Activated CD8-positive, alpha-beta T cell treated with anti-CD3 and anti-CD28 coated beads, Interleukin-2, amount 10 ng/mL, durations not matched to agents 7 days and 5 days (primary cell): ENCODE data around the gene WDR46. TPM values are rescaled to one million over a fixed set of nuclear protein-coding genes. Genes with fewer than 3 reads are reported as not detected.

ENCODE experiments used
- ATAC-seq: fragments of 150-1000 bp; cut with Tn5 transposase; one replicate; pipeline ENCODE4 v1.10.0; 2021; ENCODE audit warnings: moderate library complexity
- CTCF ChIA-PET: fragments of 350-600 bp; sonication (Branson Sonifier 250); formaldehyde crosslinking; loops from one replicate; lab custom pipeline; 2021; ENCODE audit warnings: antibody characterized with exemption; lab: Charles Lee
- POLR2A ChIA-PET: fragments of 350-600 bp; sonication (Branson Sonifier 250); formaldehyde crosslinking; loops from one replicate; lab custom pipeline; 2021; ENCODE audit warnings: antibody characterized with exemption; lab: Charles Lee
- DNase-seq: peaks from one replicate; pipeline ENCODE4 v3.0.0-alpha.2; 2020
- H3K27ac Mint-ChIP-seq: one replicate; pipeline ENCODE4 v1.8.0; 2021; ENCODE audit warnings: mild to moderate bottlenecking, mixed read lengths
- H3K27me3 Mint-ChIP-seq: one replicate; pipeline ENCODE4 v1.8.0; 2021; ENCODE audit warnings: low read depth, mixed read lengths
- H3K36me3 Mint-ChIP-seq: one replicate; pipeline ENCODE4 v1.8.0; 2021; ENCODE audit warnings: low read depth, mixed read lengths
- H3K4me1 Mint-ChIP-seq: one replicate; pipeline ENCODE4 v1.8.0; 2021; ENCODE audit warnings: low read depth, mixed read lengths
- H3K4me3 Mint-ChIP-seq: one replicate; pipeline ENCODE4 v1.8.0; 2021; ENCODE audit warnings: mild to moderate bottlenecking, mixed read lengths
- H3K9me3 Mint-ChIP-seq: one replicate; pipeline ENCODE4 v1.8.0; 2022; ENCODE audit warnings: mixed read lengths; ENCODE audit not compliant: insufficient read depth
- total RNA-seq, 2 experiments: library from RNA; stranded (reverse); gene quantifications; one replicate each; pipeline ENCODE4 v1.2.3, GENCODE V29; 2021

Gene WDR46
- total RNA-seq = 10 to 100 TPM; 66.7 to 68.9 TPM

- ATAC-seq (peak; percentile 97), DNase-seq (peak; percentile 93)
- ChIA-PET POLR2A (interaction anchor here (0.6 to 3.4 kb wide), 14 partner anchors 8 to 317 kb away, joined by 3 to 50 read pairs (median 6); partner anchors contain the start of genes B3GALT4, CUTA, RGL2 and RPS18), CTCF (interaction anchor here (0.6 to 3.3 kb wide), 18 partner anchors 8 to 422 kb away, joined by 3 to 28 read pairs (median 3); partner anchors contain the start of genes B3GALT4, RGL2, RPS18 and SYNGAP1)
- no peaks in the 10 kb centered on the region for H3K9me3 Mint-ChIP-seq
- H3K27ac Mint-ChIP-seq = peak within 1 kb of the TSS; percentile 87
- peaks cover 64% of the 10 kb centered on the region for H3K36me3 Mint-ChIP-seq
- H3K4me1 Mint-ChIP-seq = peaks cover 46% of the 10 kb centered on the region
- H3K27me3 Mint-ChIP-seq = no peaks in the 10 kb centered on the region
- peak within 1 kb of the TSS; percentile 97 for H3K4me3 Mint-ChIP-seq
These were observed at the start of gene WDR46, which contains the start of gene PFDN6 for GRCh38 chr6:33288921-33289783. WDR46 (minus strand) TSS chr6:33289239; CDS start chr6:33289170, 69 bp downstream. PFDN6 (plus strand) TSS chr6:33289601; CDS start chr6:33289857, 256 bp downstream.

- Mint-ChIP-seq H3K4me3 (no peak overlapping the region), H3K27me3 (no peaks in the 10 kb centered on the region), H3K27ac (no peak overlapping the region), H3K36me3 (no peaks in the 10 kb centered on the region), H3K4me1 (peaks cover 20% of the 10 kb centered on the region), H3K9me3 (no peaks in the 10 kb centered on the region)
- POLR2A ChIA-PET = interaction anchor here (1.8 kb wide), 1 partner anchor 8 kb away, joined by 5 read pairs; no protein-coding TSS in a partner anchor
- CTCF ChIA-PET = interaction anchor here (3.2 kb wide), 1 partner anchor 8 kb away, joined by 19 read pairs; no protein-coding TSS in a partner anchor
- ATAC-seq (no peak), DNase-seq (no peak)
These were observed 47.5 kb upstream of the WDR46 start for GRCh38 chr6:33336495-33336894.

- H3K27me3 Mint-ChIP-seq = no peaks in the 10 kb centered on the region
- no peaks in the 10 kb centered on the region for H3K36me3 Mint-ChIP-seq
- no peak overlapping the region for H3K27ac Mint-ChIP-seq
- ATAC-seq (no peak), DNase-seq (no peak)
- CTCF ChIA-PET = interaction anchor here (3.2 kb wide), 1 partner anchor 9 kb away, joined by 19 read pairs; no protein-coding TSS in a partner anchor
- no peak overlapping the region for H3K4me3 Mint-ChIP-seq
- H3K4me1 Mint-ChIP-seq = peaks cover 22% of the 10 kb centered on the region
- POLR2A ChIA-PET = interaction anchor here (1.8 kb wide), 1 partner anchor 9 kb away, joined by 5 read pairs; no protein-coding TSS in a partner anchor
- no peaks in the 10 kb centered on the region for H3K9me3 Mint-ChIP-seq
These were observed 46.9 kb upstream of the WDR46 start for GRCh38 chr6:33335916-33336315.

- Mint-ChIP-seq H3K4me3 (no peak overlapping the region), H3K36me3 (no peaks in the 10 kb centered on the region), H3K9me3 (no peaks in the 10 kb centered on the region), H3K27me3 (no peaks in the 10 kb centered on the region), H3K4me1 (peaks cover 20% of the 10 kb centered on the region), H3K27ac (no peak overlapping the region)
- CTCF ChIA-PET = interaction anchor here (2.6 kb wide), 1 partner anchor 11 kb away, joined by 8 read pairs; no protein-coding TSS in a partner anchor
- DNase-seq (no peak), ATAC-seq (no peak)
- POLR2A ChIA-PET = interaction anchor here (0.6 kb wide), 1 partner anchor 12 kb away, joined by 3 read pairs; no protein-coding TSS in a partner anchor
These were observed 44.6 kb upstream of the WDR46 start for GRCh38 chr6:33333666-33334065.

GRCh38 chr6:33330736-33331135, 41.7 kb upstream of the WDR46 start:
- ChIA-PET POLR2A (no interaction called here), CTCF (interaction anchor here (1.6 kb wide), 1 partner anchor 12 kb away, joined by 4 read pairs; no protein-coding TSS in a partner anchor)
- H3K27ac Mint-ChIP-seq = no peak overlapping the region
- no peak for DNase-seq
- H3K4me1 Mint-ChIP-seq = peaks cover 22% of the 10 kb centered on the region
- H3K36me3 Mint-ChIP-seq = no peaks in the 10 kb centered on the region
- no peaks in the 10 kb centered on the region for H3K9me3 Mint-ChIP-seq
- H3K27me3 Mint-ChIP-seq = no peaks in the 10 kb centered on the region
- no peak for ATAC-seq
- no peak overlapping the region for H3K4me3 Mint-ChIP-seq

- H3K27ac Mint-ChIP-seq = no peak overlapping the region
- DNase-seq (no peak), ATAC-seq (no peak)
- no peak overlapping the region for H3K4me3 Mint-ChIP-seq
- POLR2A ChIA-PET = interaction anchor here (0.9 kb wide), 1 partner anchor 15 kb away, joined by 4 read pairs; no protein-coding TSS in a partner anchor
- no peaks in the 10 kb centered on the region for H3K9me3 Mint-ChIP-seq
- H3K27me3 Mint-ChIP-seq = no peaks in the 10 kb centered on the region
- CTCF ChIA-PET = interaction anchor here (1.8 kb wide), 1 partner anchor 16 kb away, joined by 8 read pairs; no protein-coding TSS in a partner anchor
- no peaks in the 10 kb centered on the region for H3K36me3 Mint-ChIP-seq
- H3K4me1 Mint-ChIP-seq = peaks cover 21% of the 10 kb centered on the region
These were observed 40.0 kb upstream of the WDR46 start for GRCh38 chr6:33329058-33329457.

- POLR2A ChIA-PET = interaction anchor here (0.8 to 1.2 kb wide), 4 partner anchors 15 to 247 kb away, joined by 3 to 4 read pairs (median 4); no protein-coding TSS in a partner anchor
- CTCF ChIA-PET = interaction anchor here (0.8 to 1.3 kb wide), 3 partner anchors 18 to 101 kb away, joined by 3 to 4 read pairs (median 4); no protein-coding TSS in a partner anchor
- Mint-ChIP-seq H3K27ac (peak overlapping the region; percentile 100), H3K27me3 (no peaks in the 10 kb centered on the region), H3K4me3 (peak overlapping the region; percentile 94), H3K9me3 (no peaks in the 10 kb centered on the region), H3K36me3 (peaks cover 37% of the 10 kb centered on the region), H3K4me1 (peaks cover 43% of the 10 kb centered on the region)
- DNase-seq (no peak), ATAC-seq (no peak)
These were observed 35.1 kb upstream of the WDR46 start for GRCh38 chr6:33324125-33324524.

GRCh38 chr6:33323623-33323948, 34.5 kb upstream of the WDR46 start:
- Mint-ChIP-seq H3K27me3 (no peaks in the 10 kb centered on the region), H3K9me3 (no peaks in the 10 kb centered on the region), H3K4me3 (peak overlapping the region; percentile 94), H3K27ac (peak overlapping the region; percentile 100), H3K4me1 (peaks cover 49% of the 10 kb centered on the region), H3K36me3 (peaks cover 42% of the 10 kb centered on the region)
- DNase-seq (no peak), ATAC-seq (no peak)
- ChIA-PET POLR2A (interaction anchor here (0.8 to 1.2 kb wide), 5 partner anchors 15 to 247 kb away, joined by 3 to 4 read pairs (median 4); no protein-coding TSS in a partner anchor), CTCF (interaction anchor here (0.8 to 1.3 kb wide), 4 partner anchors 18 to 102 kb away, joined by 3 to 4 read pairs (median 4); partner anchors contain the start of genes RPS18 and VPS52)

- H3K36me3 Mint-ChIP-seq = peaks cover 57% of the 10 kb centered on the region
- DNase-seq (no peak), ATAC-seq (no peak)
- CTCF ChIA-PET = interaction anchor here (0.6 kb wide), 1 partner anchor 22 kb away, joined by 3 read pairs; no protein-coding TSS in a partner anchor
- peaks cover 69% of the 10 kb centered on the region for H3K4me1 Mint-ChIP-seq
- peak overlapping the region; percentile 100 for H3K27ac Mint-ChIP-seq
- H3K4me3 Mint-ChIP-seq = peak overlapping the region; percentile 94
- no peaks in the 10 kb centered on the region for H3K9me3 Mint-ChIP-seq
- H3K27me3 Mint-ChIP-seq = no peaks in the 10 kb centered on the region
- POLR2A ChIA-PET = interaction anchor here (0.7 kb wide), 1 partner anchor 44 kb away, joined by 3 read pairs; no protein-coding TSS in a partner anchor
These were observed 32.2 kb upstream of the WDR46 start for GRCh38 chr6:33321227-33321626.

GRCh38 chr6:33320315-33321181, 31.5 kb upstream of the WDR46 start:
- Mint-ChIP-seq H3K4me3 (peak overlapping the region; percentile 97), H3K36me3 (peaks cover 62% of the 10 kb centered on the region), H3K4me1 (peaks cover 74% of the 10 kb centered on the region), H3K27ac (peak overlapping the region; percentile 100), H3K27me3 (no peaks in the 10 kb centered on the region), H3K9me3 (no peaks in the 10 kb centered on the region)
- DNase-seq (no peak), ATAC-seq (no peak)
- ChIA-PET POLR2A (interaction anchor here (0.6 to 4.0 kb wide), 3 partner anchors 12 to 49 kb away, joined by 3 to 34 read pairs (median 3); partner anchors contain the start of gene VPS52), CTCF (no interaction called here)
